Adrenal gland (tissue), 5 donors: ENCODE measurements around the gene TDRKH.

Source experiments
- CTCF ChIP-seq, 6 experiments: fragments of 450-650 bp in 4 of 6; fragments of 200-600 bp in 2 of 6; sonication (generic) in 1 of 6; IDR thresholded peaks; 1 replicate in 5 of 6; 2 replicates in 1 of 6; pipeline versions ENCODE4 v1.5.1 to v1.8.0; 2016 to 2021; ENCODE audit warnings: antibody characterized with exemption in 6 of 6, mild to moderate bottlenecking in 2 of 6, moderate library complexity in 1 of 6
- POLR2A ChIP-seq, 2 donors: fragments of 450-650 bp; IDR thresholded peaks; one replicate each; pipeline ENCODE4 v1.6.1; 2017; ENCODE audit warnings: antibody characterized with exemption in 2 of 2, mild to moderate bottlenecking in 2 of 2, moderate library complexity in 1 of 2
- donor health status: DM: no; HTN: no; CAD: no.

GRCh38 chr1:151825204-151825603, 34.9 kb upstream of the TDRKH start:
- TF ChIP-seq POLR2A (IDR thresholded peaks at IDR 0.05): no peak
- TF ChIP-seq CTCF (IDR thresholded peaks at IDR 0.05): no peak
